Amniotic stem cell (primary cell): Measurements from ENCODE around the gene RBM42.

Source experiments
- DNase-seq: peaks from one replicate; lab custom pipeline; 2025; lab: John Stamatoyannopoulos, UW

RBM42 gene

DNA sequence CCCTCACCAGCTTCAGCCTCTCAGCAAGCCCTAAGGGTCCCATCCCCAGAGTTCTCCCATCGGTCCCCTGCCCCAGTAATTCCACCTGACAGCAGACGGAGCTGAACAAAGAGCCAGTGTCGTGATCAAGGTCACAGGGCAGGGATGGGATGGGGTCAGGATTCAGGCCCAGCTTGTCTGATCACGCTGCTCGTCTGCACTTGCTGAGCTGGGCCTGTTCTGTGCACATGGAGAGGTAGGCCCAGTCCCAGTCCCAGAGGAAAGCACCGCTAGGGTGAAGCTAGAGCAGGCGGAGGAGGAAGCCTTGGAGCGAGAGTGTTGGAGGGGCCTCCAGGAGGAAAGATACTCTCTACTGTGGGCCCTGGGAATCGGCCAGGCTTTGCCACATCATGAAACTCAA is 7.1 kb upstream of the RBM42 start:
- no peak for DNase-seq

DNA sequence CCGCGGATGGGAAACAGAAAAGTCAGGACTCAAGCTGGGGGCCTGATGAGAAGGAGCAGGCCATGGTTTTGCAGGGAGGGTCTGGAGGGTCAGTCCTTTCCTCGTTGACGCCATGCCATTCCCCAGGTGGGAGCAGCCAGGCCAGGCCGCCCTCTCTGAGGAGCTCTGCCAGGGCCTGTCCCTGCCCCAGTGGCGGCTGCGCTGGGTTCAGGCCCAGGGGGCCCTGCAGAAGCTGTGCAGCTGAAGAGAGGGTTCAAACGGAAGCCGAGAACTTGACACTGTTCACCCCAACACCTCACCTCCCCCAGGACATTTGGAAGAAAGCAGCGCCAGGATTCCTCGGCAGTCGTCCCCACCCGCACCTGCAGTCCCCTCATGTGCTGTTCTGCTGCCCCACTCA is 6.1 kb upstream of the RBM42 start:
- DNase-seq, result no peak

DNA sequence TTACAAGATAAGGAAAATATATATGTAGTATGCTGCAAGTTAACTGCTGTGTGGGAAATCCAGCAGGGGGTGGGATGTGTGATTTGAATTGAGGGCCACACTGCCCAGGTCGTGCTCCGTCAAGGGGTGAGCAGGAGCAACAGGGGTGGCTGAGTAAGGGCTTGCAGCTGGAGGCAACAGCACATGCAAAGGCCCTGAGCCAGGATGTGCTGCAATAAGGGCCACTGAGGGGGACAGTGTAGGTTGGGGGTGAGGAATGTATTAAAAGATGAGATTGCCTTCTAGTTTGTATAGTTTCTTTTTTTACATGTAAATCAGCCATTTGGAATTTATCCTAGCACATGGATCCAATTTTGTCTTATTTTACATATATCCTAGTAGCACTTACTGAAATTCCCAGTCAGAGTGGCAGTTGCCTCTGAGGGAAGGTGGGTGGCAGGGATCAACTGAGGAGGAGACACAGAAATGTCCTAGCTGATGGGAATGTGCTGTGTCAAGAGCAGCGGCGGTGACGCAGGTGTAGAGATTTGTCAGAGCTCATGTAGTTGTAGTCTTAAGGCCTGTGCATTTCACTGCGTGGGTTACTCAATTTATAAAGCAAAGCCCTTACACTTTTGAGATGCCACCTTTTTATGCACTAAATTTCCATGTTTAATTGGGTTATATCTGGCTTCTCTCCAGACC is 5.4 kb upstream of the RBM42 start:
- no peak for DNase-seq

GRCh38 chr19:35628264-35628564 is 622 bp upstream of the RBM42 start:
- no peak for DNase-seq

DNA sequence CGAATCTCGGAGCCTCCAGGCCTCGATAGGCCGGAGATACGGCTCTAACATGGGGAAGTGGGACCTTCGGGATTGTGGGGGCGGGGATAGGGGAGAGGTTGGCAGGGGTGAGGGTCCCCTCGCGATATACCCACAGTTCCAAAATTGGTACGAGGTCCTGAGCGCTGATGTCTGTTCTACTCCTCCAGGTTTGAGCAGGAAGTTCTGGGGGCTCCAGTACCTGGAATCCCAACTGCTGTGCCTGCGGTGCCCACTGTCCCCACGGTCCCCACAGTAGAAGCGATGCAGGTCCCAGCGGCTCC is 447 bp downstream of the RBM42 start:
- DNase-seq, result no peak

DNA sequence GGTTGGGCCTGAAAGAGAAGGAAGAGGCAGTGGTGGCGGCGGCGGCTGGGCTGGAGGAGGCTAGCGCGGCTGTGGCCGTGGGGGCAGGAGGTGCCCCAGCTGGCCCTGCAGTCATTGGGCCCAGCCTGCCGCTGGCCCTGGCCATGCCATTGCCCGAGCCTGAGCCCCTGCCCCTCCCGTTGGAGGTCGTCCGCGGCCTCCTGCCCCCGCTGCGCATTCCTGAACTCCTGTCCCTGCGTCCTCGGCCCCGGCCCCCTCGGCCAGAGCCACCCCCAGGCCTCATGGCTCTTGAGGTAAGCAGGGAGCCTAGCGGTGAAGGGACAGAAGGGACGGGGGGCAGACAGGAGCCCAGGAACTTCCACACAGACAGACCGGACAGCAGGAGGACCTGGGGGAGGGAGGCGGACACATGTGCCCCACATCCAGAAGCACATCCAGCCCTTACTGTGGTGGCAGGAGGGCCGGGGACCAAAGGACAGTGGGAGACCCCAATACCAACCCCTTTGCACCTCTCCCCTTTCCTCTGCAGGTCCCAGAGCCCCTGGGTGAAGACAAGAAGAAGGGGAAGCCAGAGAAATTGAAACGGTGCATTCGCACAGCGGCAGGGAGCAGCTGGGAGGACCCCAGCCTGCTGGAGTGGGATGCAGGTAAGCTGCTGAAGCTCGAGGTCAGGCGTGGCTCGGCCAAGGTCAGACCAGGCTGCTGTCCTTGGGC is 5.0 kb downstream of the RBM42 start:
- DNase-seq, result no peak

- DNase-seq, result no peak
Observed at GRCh38 chr19:35636651-35637050, 7.8 kb downstream of the RBM42 start.

- DNase-seq, result no peak
Observed at GRCh38 chr19:35637165-35637564, 8.3 kb downstream of the RBM42 start.

GRCh38 chr19:35639321-35639639 is 10.4 kb downstream of the RBM42 start:
- DNase-seq, result no peak

DNA sequence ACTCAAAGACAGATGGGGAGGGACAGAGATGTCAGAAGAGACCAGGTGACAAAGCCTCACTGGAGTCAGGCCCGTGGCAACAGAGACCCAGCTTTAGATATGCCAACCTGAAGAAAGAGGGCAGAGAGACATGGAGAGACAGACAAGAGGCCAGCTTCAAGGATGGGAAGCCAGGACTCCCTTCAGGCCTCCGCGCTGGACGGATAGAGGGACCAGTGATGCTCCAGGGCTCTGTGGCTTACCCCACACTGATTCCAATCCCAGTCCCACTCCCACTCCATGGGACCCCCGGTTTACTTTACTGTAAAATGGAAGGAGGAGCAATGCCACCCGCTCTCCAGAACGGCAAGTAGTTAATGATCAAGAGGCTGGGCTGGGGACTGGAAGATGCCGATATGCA is 11.0 kb downstream of the RBM42 start:
- DNase-seq, result no peak

DNA sequence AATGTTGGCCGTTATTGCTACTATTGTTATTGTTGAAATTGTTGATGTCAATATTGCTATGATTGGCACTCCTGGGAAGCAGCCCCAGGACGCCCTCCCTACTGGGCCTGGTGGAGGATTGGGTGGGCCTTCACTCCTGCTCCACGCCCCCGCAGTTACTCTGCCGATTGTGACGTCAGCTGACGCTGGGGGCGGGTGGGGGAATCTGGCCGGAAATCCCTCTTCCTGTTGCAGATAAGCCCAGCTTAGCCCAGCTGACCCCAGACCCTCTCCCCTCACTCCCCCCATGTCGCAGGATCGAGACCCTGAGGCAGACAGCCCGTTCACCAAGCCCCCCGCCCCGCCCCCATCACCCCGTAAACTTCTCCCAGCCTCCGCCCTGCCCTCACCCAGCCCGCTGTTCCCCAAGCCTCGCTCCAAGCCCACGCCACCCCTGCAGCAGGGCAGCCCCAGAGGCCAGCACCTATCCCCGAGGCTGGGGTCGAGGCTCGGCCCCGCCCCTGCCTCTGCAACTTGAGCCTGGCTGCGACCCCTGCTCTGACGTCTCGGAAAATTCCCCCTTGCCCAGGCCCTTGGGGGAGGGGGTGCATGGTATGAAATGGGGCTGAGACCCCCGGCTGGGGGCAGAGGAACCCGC is 12.8 kb downstream of the RBM42 start, which contains the start of gene ETV2:
ETV2 (plus strand) TSS at position 231 of the 637 bp plus-strand sequence. CDS start 716 bp downstream, outside the sequence.
- DNase-seq, result no peak

DNA sequence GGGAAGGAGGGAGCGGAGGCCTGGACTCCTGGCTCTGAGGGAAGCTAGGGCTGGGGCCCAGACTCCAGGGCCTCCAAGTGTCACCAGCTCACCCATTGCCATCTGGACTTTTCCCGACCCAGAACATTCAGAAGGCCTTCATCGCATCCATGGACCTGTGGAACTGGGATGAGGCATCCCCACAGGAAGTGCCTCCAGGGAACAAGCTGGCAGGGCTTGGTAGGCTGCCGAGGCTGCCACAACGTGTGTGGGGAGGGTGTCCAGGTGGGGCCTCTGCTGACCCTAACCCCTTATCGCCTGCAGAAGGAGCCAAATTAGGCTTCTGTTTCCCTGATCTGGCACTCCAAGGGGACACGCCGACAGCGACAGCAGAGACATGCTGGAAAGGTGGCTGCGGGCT is 13.5 kb downstream of the RBM42 start:
- DNase-seq, result no peak

DNA sequence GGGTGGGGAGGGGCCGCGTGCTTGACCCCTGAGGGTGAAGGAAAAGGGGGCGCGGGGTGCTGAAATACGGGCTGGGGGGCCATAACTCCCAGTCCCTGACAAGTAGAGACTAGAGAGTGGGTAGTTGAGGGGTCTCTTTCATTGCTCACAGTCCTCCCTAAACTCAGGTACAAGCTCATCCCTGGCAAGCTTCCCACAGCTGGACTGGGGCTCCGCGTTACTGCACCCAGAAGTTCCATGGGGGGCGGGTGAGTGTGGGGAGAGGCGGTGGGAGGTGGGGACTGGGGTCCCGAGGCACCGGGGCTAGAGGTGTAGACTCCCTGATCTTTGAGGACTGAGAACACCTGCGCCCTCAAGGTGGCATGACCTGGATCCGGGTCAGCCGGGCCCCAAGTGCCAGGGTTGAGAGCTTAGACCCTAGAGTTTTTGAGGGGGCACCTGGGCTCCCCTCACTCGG is 14.0 kb downstream of the RBM42 start:
- DNase-seq, result no peak

- DNase-seq, result peak; percentile 38
Observed at GRCh38 chr19:35643255-35644205, 14.7 kb downstream of the RBM42 start.

GRCh38 chr19:35644206-35644986 is 15.6 kb downstream of the RBM42 start:
- peak; percentile 77 for DNase-seq

DNA sequence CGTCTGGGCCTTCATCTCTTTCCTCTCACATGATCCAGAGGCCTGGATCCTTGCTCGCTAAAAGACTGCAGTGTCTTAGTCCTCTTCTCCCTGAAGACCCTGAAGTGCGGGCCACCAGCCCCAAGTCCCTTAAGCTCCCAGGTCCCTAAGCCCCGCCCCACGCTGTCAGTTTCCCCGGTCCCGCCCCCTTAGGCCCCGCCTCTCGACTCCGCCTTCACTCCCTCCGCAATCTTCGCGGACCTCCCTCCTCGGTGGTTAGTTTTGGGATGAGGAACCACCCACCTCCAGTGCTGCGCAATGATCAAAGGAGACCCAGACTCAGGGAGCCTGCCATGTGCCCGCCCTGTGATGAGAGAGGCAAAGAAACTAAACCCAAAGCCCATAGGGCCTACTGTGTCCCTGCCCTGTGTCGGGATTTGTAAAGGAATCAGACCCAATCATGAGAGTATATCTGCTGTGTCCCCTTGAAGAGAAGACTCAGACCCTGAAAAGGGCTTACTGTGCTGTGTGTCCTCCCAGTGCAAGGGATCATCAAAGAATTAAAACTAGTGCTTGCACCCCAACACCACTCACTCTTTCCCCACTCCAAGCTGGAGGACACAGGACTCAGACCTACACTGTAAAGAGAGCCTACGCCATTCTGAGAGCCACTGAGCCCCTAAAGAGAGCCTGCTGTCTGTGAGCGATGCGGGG is 16.3 kb downstream of the RBM42 start:
- DNase-seq, result no peak

DNA sequence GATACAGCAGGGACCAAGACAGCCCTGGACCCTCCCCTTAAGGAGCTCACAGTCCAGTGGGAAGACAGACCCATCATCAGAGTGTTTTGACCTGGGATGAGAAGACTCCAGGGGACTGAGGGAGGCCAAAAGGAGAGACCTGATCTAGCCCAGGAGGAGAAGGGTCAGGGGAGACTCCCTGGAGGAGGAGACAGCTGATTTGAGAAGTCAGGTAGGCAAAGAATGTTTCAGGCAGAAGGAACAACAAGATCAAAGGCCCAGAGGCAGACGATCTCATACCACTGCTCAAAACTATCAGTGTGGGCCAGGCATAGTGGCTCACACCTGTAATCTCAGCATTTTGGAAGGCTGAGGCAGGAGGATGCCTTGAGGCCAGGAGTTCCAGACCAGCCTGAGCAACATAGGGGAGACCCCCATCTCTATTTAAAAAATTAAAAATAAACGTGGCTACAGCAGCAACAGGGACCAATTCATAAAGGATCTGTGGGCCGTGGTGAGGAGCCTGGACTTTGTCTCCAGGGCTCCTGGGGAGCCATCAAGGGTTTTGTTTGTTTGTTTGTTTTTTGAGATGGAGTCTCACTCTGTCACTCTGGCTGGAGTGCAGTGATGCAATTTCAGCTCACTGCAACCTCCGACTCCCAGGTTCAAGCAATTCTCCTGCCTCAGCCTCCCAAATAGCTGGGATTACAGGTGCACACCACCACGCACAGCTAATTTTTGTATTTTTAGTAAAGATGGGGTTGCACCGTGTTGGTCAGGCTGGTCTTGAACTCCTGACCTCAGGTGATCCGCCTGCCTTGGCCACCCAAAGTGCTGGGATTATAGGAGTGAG is 17.1 kb downstream of the RBM42 start:
- no peak for DNase-seq

DNA sequence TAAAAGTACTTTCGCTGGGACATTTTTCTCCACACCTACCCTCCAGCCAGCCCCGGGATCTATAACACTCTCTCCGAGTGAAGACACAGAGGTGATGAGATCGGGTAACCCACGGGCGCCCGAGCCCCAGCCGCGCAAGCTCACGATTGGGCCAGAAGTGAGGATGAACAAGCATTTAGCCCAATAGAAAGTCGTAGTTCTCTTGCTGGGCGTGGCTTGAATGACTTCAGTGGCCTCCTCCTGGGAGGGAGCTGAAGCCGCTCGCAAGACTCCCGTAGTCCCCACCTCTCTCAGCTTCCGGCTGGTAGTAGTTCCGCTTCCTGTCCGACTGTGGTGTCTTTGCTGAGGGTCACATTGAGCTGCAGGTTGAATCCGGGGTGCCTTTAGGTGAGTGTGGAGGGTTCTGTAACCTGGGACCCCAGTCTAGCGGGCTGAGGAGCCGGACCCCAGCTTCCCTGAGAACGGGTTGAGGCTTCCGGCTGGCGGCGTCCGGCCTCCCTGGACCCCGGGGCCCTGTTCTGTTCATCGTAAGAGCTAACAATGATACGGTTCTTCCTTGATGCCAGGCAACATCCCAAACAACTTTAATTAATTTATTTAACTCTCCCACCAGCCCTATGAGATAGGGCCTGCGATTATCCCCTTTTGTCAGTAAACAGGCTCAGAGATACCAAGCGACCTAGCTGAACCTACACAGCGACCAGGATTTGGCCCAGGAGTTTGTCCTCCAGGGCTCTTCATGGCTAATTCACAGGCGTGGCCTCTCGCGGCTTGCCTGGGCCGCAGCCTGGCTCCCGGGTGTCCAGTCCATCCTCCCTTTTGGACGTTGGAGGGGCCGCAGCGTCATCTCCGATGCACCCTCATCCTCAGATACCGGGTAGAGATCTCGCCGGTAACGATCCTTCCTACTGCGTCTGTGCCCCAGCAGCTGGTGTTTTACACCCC is 19.5 kb downstream of the RBM42 start, which contains the start of gene COX6B1:
COX6B1 (plus strand) TSS at position 307 of the 945 bp plus-strand sequence. CDS start 2,921 bp downstream, outside the sequence.
- peak; percentile 98 for DNase-seq

DNA sequence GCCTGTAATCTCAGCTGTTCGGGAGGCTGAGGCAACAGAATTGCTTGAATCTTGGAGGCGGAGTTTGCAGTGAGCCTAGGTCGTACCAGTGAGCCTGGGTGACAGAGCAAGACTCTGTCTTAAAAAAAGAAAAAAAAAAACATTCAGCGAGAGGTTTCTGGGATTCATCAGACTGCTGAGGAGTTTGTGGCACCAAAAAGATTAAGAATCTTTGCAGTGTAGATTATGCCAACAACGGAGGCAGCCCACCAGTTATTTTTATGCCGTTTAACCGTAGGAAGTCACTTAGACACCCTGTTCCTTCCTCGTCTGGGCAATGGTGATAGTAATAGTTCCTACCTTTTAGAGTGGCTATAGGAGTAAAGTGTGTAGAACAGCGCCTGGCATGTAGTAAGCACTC is 21.7 kb downstream of the RBM42 start:
- no peak for DNase-seq
